Ectodermal cell (in vitro differentiated cells): ENCODE measurements around the gene ARHGEF12.

Experiments used
- H3K27ac ChIP-seq: 2 replicates; pipeline ENCODE4 v1.7.0; 2013; ENCODE audit warnings: mild to moderate bottlenecking, low read depth, low read length; ENCODE audit not compliant: insufficient read depth, poor library complexity, severe bottlenecking
- H3K27me3 ChIP-seq: 2 replicates; pipeline ENCODE4 v1.7.0; 2013; ENCODE audit warnings: mild to moderate bottlenecking, low read length; ENCODE audit not compliant: insufficient read depth, control insufficient read depth, poor library complexity, severe bottlenecking
- H3K36me3 ChIP-seq: one replicate; pipeline ENCODE4 v1.7.0; 2013; ENCODE audit warnings: low read length; ENCODE audit not compliant: control insufficient read depth, insufficient read depth
- H3K4me1 ChIP-seq: one replicate; pipeline ENCODE4 v1.7.0; 2013; ENCODE audit warnings: low read length; ENCODE audit not compliant: control insufficient read depth, insufficient read depth
- H3K4me3 ChIP-seq: 2 replicates; pipeline ENCODE4 v1.7.0; 2013; ENCODE audit warnings: low read depth, low read length, control low read depth; ENCODE audit not compliant: insufficient read depth
- H3K9me3 ChIP-seq: 2 replicates; pipeline ENCODE4 v1.7.0; 2013; ENCODE audit warnings: mild to moderate bottlenecking, low read length, moderate library complexity; ENCODE audit not compliant: control insufficient read depth
- WGBS, 2 experiments: methylation state at CpG; one replicate each; pipeline ENCODE4 v1.1.7; 2013; ENCODE audit warnings: missing lambda C conversion rate in 2 of 2; 5-methylcytosine and 5-hydroxymethylcytosine counted together

ARHGEF12 gene

GRCh38 chr11:120473503-120473902 is 137.3 kb downstream of the ARHGEF12 start:
- H3K27me3 ChIP-seq, result no peaks in the 10 kb centered on the region
- H3K27ac ChIP-seq, result no peak overlapping the region
- H3K4me1 ChIP-seq, result no peaks in the 10 kb centered on the region
- 93 to 95% methylated on average over 3 of the region's 3 CpGs for WGBS, 2 experiments
- peaks cover 5% of the 10 kb centered on the region for H3K36me3 ChIP-seq
- no peaks in the 10 kb centered on the region for H3K9me3 ChIP-seq
- no peak overlapping the region for H3K4me3 ChIP-seq

DNA sequence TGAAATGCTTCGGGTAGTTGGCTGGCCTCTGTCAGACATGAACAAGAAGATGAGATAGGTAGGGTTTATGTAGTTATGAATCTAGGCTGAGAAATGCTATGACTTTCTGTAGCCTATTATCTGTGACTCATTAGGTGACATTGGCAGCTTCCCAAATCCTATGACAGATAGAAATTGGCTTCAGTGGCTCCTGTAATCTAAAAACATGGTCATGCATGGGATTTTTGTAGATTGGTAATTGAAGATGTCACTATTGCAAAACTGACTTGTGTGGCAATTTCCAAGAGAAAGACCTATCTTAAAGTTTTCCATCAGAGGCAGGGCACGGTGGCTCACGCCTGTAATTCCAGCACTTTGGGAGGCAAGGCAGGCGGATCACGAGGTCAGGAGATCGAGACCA is 145.9 kb downstream of the ARHGEF12 start:
- Histone ChIP-seq H3K4me1 (no peaks in the 10 kb centered on the region), H3K27me3 (no peaks in the 10 kb centered on the region), H3K4me3 (no peak overlapping the region), H3K27ac (no peak overlapping the region), H3K9me3 (no peaks in the 10 kb centered on the region), H3K36me3 (peaks cover 22% of the 10 kb centered on the region)
- 94 to 95% methylated on average over 6 of the region's 6 CpGs for WGBS, 2 experiments

- Histone ChIP-seq H3K36me3 (peaks cover 22% of the 10 kb centered on the region), H3K27ac (no peak overlapping the region), H3K4me1 (no peaks in the 10 kb centered on the region), H3K27me3 (no peaks in the 10 kb centered on the region), H3K9me3 (no peaks in the 10 kb centered on the region), H3K4me3 (no peak overlapping the region)
- whole genome bisulfite sequencing, 2 experiments, result 76 to 88% methylated on average over 2 to 3 of the region's 3 CpGs
Measured at GRCh38 chr11:120484722-120485121, 148.5 kb downstream of the ARHGEF12 start.

GRCh38 chr11:120486138-120486537 is 149.9 kb downstream of the ARHGEF12 start:
- 88 to 93% methylated on average over 5 of the region's 5 CpGs for WGBS, 2 experiments

DNA sequence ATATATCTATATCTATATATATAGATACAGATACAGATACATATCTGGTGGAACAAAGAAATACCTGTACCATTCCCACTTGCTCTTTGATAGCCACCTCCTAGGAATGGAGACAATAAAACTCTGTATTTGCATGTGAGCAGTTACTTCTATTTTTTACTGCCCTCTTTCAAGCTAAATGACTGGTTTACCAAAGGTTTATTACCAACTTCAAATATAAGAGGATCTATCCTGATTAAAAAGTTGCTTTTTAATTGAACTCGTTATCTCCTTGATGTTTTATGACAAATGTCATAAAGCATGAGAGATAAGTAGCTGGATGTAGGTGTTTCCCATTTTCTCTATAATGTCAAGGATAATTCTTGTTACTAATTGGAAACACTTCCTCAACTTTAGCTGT is 153.6 kb downstream of the ARHGEF12 start:
- no peak overlapping the region for H3K27ac ChIP-seq
- no peaks in the 10 kb centered on the region for H3K9me3 ChIP-seq
- H3K4me1 ChIP-seq, result no peaks in the 10 kb centered on the region
- no peaks in the 10 kb centered on the region for H3K27me3 ChIP-seq
- 100% methylated on average over 1 of the region's 1 CpG for WGBS, 2 experiments
- peaks cover 8% of the 10 kb centered on the region for H3K36me3 ChIP-seq
- no peak overlapping the region for H3K4me3 ChIP-seq

More at GRCh38 chr11:120486138-120486537, 149.9 kb downstream of the ARHGEF12 start:
- no peak overlapping the region for H3K4me3 ChIP-seq
- peaks cover 21% of the 10 kb centered on the region for H3K36me3 ChIP-seq
- H3K4me1 ChIP-seq, result no peaks in the 10 kb centered on the region
- no peaks in the 10 kb centered on the region for H3K27me3 ChIP-seq
- H3K9me3 ChIP-seq, result no peaks in the 10 kb centered on the region
- H3K27ac ChIP-seq, result no peak overlapping the region

- WGBS, 2 experiments, result 62 to 63% methylated on average over 3 of the region's 3 CpGs
- no peaks in the 10 kb centered on the region for H3K36me3 ChIP-seq
- no peak overlapping the region for H3K4me3 ChIP-seq
- H3K9me3 ChIP-seq, result no peaks in the 10 kb centered on the region
- H3K27ac ChIP-seq, result no peak overlapping the region
- no peaks in the 10 kb centered on the region for H3K4me1 ChIP-seq
- H3K27me3 ChIP-seq, result no peaks in the 10 kb centered on the region
Measured at GRCh38 chr11:120492486-120492885, 156.3 kb downstream of the ARHGEF12 start.

- H3K27me3 ChIP-seq, result no peaks in the 10 kb centered on the region
- no peak overlapping the region for H3K4me3 ChIP-seq
- H3K9me3 ChIP-seq, result no peaks in the 10 kb centered on the region
- H3K36me3 ChIP-seq, result no peaks in the 10 kb centered on the region
- H3K27ac ChIP-seq, result no peak overlapping the region
- WGBS, 2 experiments, result 85 to 87% methylated on average over 2 of the region's 2 CpGs
- no peaks in the 10 kb centered on the region for H3K4me1 ChIP-seq
Measured at GRCh38 chr11:120494595-120494994, 158.4 kb downstream of the ARHGEF12 start.

DNA sequence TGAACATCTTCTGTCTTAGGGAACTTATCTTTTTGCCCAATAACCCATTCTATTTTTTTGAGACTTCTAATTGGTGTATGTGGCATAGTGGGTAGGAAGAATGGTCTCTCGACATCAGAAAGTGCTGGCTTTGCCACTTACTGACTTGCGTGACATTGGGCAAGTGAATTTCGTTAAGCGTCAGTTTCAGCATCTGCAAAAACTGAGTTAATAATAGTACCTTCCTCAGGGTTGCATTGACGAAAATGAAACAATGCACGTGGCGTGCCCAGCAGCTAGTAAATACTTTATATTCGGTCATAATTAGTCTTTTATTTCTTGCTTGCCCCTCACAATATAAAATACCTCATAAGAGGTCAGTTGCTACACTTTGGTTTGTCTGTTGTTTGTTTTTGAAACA is 162.9 kb downstream of the ARHGEF12 start:
- Histone ChIP-seq H3K27ac (no peak overlapping the region), H3K4me3 (no peak overlapping the region), H3K27me3 (no peaks in the 10 kb centered on the region), H3K4me1 (peaks cover 6% of the 10 kb centered on the region), H3K9me3 (no peaks in the 10 kb centered on the region), H3K36me3 (no peaks in the 10 kb centered on the region)
- WGBS, 2 experiments, result 95 to 97% methylated on average over 8 of the region's 8 CpGs

DNA sequence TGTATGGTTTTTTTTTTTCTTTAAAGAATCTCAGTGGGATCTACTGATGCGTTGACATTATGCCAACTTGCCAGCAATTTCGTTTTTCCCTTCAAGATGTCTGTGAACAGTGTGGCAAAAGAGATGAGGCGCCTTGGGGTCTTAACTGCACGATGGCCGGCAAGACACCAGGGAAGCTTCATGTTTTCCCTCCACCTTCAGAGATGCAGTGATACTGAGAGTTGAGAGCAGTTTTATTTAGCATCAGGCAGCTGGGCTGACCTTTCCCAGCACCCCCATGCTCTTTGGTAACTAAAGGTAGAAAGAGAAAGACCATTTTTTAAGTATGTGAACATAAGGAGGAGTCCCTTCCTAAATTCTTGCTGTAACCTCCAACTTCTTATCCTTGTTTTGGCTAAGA is 163.6 kb downstream of the ARHGEF12 start:
- WGBS, 2 experiments, result 90 to 93% methylated on average over 5 of the region's 5 CpGs
- H3K27ac ChIP-seq, result no peak overlapping the region
- no peak overlapping the region for H3K4me3 ChIP-seq

GRCh38 chr11:120500414-120501071 is 164.3 kb downstream of the ARHGEF12 start:
- Histone ChIP-seq H3K4me1 (peaks cover 6% of the 10 kb centered on the region), H3K27me3 (no peaks in the 10 kb centered on the region), H3K4me3 (no peak overlapping the region), H3K9me3 (no peaks in the 10 kb centered on the region), H3K27ac (no peak overlapping the region), H3K36me3 (no peaks in the 10 kb centered on the region)
- 84 to 85% methylated on average over 10 to 11 of the region's 14 CpGs for WGBS, 2 experiments

More for the DNA sequence above, 163.6 kb downstream of the ARHGEF12 start:
- peaks cover 6% of the 10 kb centered on the region for H3K4me1 ChIP-seq
- H3K36me3 ChIP-seq, result no peaks in the 10 kb centered on the region
- no peaks in the 10 kb centered on the region for H3K9me3 ChIP-seq
- no peaks in the 10 kb centered on the region for H3K27me3 ChIP-seq
